ENCODE measurements around the gene DDX24. TPM values are rescaled to one million over a fixed set of nuclear protein-coding genes. Genes with fewer than 3 reads are reported as not detected.

Gene DDX24
- total and polyA plus RNA-seq, 2 of the 8 experiments (the other 6 are each of a cell fraction or from before 2014, with no cell fraction given): 89.0 to 201 TPM

GRCh38 chr14:94099006-94099405 lies 18.0 kb upstream of the DDX24 start:
- Histone ChIP-seq H2AFZ (ENCODE audit: low read length) (no peak overlapping the region), H4K8ac (ENCODE audit: extremely low read depth, insufficient read depth, low read length) (no peak overlapping the region), H3K36me3 (ENCODE audit: control insufficient read depth in 2 of 4, insufficient read depth in 4 of 4, low read length in 3 of 4) (no peaks in the 10 kb centered on the region; a peak in 1 of 8 replicates), H3K79me2 (ENCODE audit: control insufficient read depth in 1 of 2, insufficient read depth in 2 of 2, low read length in 2 of 2) (no peaks in the 10 kb centered on the region), H4K20me1 (replicated peaks in 1 of 2; ENCODE audit: control insufficient read depth in 1 of 2, insufficient read depth in 2 of 2, low read length in 2 of 2) (no peaks in the 10 kb centered on the region), H3K56ac (replicated peaks; ENCODE audit: insufficient read length, low read depth, low read length) (no peak overlapping the region), H2BK120ac (replicated peaks; ENCODE audit: low read depth, low read length) (no peak overlapping the region), H2AK5ac (ENCODE audit: low read depth, low read length) (no peak overlapping the region), H2BK20ac (ENCODE audit: low read length) (no peak overlapping the region), H4K5ac (ENCODE audit: insufficient read length, low read depth, low read length) (no peak overlapping the region), H2BK12ac (ENCODE audit: low read depth, low read length) (no peak overlapping the region), H3K4me3 (ENCODE audit: extremely low read depth in 1 of 4, insufficient read depth in 2 of 4, low read depth in 3 of 4, low read length in 4 of 4) (no peak overlapping the region), H3K23ac (ENCODE audit: insufficient read length) (no peak overlapping the region), H2BK5ac (ENCODE audit: low read depth, low read length) (no peak overlapping the region), H3K27me3 (replicated peaks in 1 of 4; ENCODE audit: control insufficient read depth in 3 of 4, extremely low read depth in 1 of 4, insufficient read depth in 3 of 4, low read length in 3 of 4) (no peaks in the 10 kb centered on the region), H3K4ac (replicated peaks; ENCODE audit: insufficient read length, low read depth, low read length) (no peak overlapping the region), H3K9ac (replicated peaks in 1 of 4; ENCODE audit: extremely low read depth in 1 of 4, low read depth in 3 of 4, low read length in 3 of 4) (no peak overlapping the region), H4K91ac (replicated peaks; ENCODE audit: insufficient read length, low read length) (no peak overlapping the region), H3K18ac (ENCODE audit: extremely low read depth, low read length) (no peak overlapping the region), H3K4me2 (ENCODE audit: insufficient read depth in 1 of 2, low read depth in 2 of 2, low read length in 2 of 2) (no peak overlapping the region), H3K14ac (ENCODE audit: insufficient read length) (no peak overlapping the region), H2BK15ac (ENCODE audit: low read length) (no peak overlapping the region), H3K4me1 (replicated peaks in 1 of 4; ENCODE audit: control insufficient read depth in 3 of 4, insufficient read depth in 4 of 4, low read length in 3 of 4) (no peaks in the 10 kb centered on the region), H3K23me2 (ENCODE audit: low read depth, low read length) (no peaks in the 10 kb centered on the region), H3K9me3 (ENCODE audit: insufficient read depth in 2 of 2, low read depth in 1 of 2, low read length in 1 of 2) (no peaks in the 10 kb centered on the region), H3K79me1 (ENCODE audit: low read depth, low read length) (no peaks in the 10 kb centered on the region), H3K27ac (ENCODE audit: low read depth, low read length) (no peak overlapping the region)
- DNase-seq (ENCODE audit: low read depth in 1 of 2, low spot score in 2 of 2) (no peak), FAIRE-seq (no peak)
- WGBS, 2 experiments (ENCODE audit: extremely low coverage in 1 of 2, insufficient coverage in 1 of 2, insufficient read length in 1 of 2, insufficient replicate concordance in 2 of 2, low coverage in 1 of 2, low lambda C conversion rate in 2 of 2, missing lambda C conversion rate in 1 of 2): 84% methylated on average over 6 of the region's 6 CpGs; no CpG with 5 or more reads in 1 of the 2 experiments
- ChIA-PET CTCF (ENCODE audit: partially characterized antibody) (interaction anchor here (0.6 to 1.5 kb wide), 2 partner anchors 40 to 62 kb away, joined by 3 to 5 read pairs; no protein-coding TSS in a partner anchor), POLR2A (ENCODE audit: partially characterized antibody) (no interaction called here)
